NCI-H2171 treated with DMSO at 0.1 percent for 48 hours (cell line): Measurements from ENCODE around the gene IL17RA.
"Not testable (repeated sequence)": the region's sequence is repeated elsewhere in the genome, so short reads cannot be mapped to it uniquely, and the experiment has no call there.

Source experiments
- DNase-seq: peaks from one replicate; lab custom pipeline; 2025; lab: John Stamatoyannopoulos, UW

IL17RA gene

GRCh38 chr22:17120711-17121232 is 36.0 kb downstream of the IL17RA start:
- peak; percentile 28 for DNase-seq

- peak; percentile 83 for DNase-seq
These were observed 36.7 kb downstream of the IL17RA start, which contains the start of gene TMEM121B for GRCh38 chr22:17121233-17122195. TMEM121B (minus strand) TSS chr22:17121360; CDS start chr22:17121127, 233 bp downstream.

- DNase-seq, result no peak
These were observed 45.4 kb downstream of the IL17RA start for GRCh38 chr22:17130199-17130598.

- DNase-seq, result peak; percentile 80
These were observed 46.9 kb downstream of the IL17RA start for GRCh38 chr22:17131686-17132085.

GRCh38 chr22:17132112-17132511 is 47.3 kb downstream of the IL17RA start:
- DNase-seq, result peak; percentile 59

GRCh38 chr22:17133137-17133536 is 48.3 kb downstream of the IL17RA start:
- no peak for DNase-seq

GRCh38 chr22:17135153-17135760 is 50.5 kb downstream of the IL17RA start:
- no peak for DNase-seq

- no peak for DNase-seq
These were observed 52.4 kb downstream of the IL17RA start for GRCh38 chr22:17137170-17137569.

GRCh38 chr22:17137861-17138425 is 53.1 kb downstream of the IL17RA start:
- DNase-seq, result no peak

- no peak for DNase-seq
These were observed 53.7 kb downstream of the IL17RA start for GRCh38 chr22:17138513-17138912.

- no peak for DNase-seq
These were observed 55.2 kb downstream of the IL17RA start for GRCh38 chr22:17140022-17140421.

GRCh38 chr22:17140826-17141766 is 56.3 kb downstream of the IL17RA start:
- no peak for DNase-seq

GRCh38 chr22:17143101-17143500 is 58.3 kb downstream of the IL17RA start:
- no peak for DNase-seq

- no peak for DNase-seq
These were observed 59.0 kb downstream of the IL17RA start for GRCh38 chr22:17143826-17144225.

- DNase-seq, result no peak
These were observed 60.4 kb downstream of the IL17RA start for GRCh38 chr22:17145021-17145680.

GRCh38 chr22:17147458-17147857 is 62.7 kb downstream of the IL17RA start:
- DNase-seq, result not testable (repeated sequence)

- DNase-seq, result no peak
These were observed 64.4 kb downstream of the IL17RA start for GRCh38 chr22:17149076-17149815.

GRCh38 chr22:17152340-17152739 is 67.5 kb downstream of the IL17RA start:
- DNase-seq, result no peak

- no peak for DNase-seq
These were observed 68.2 kb downstream of the IL17RA start for GRCh38 chr22:17152971-17153370.

GRCh38 chr22:17155941-17156340 is 71.1 kb downstream of the IL17RA start:
- no peak for DNase-seq
